Suprapubic skin (tissue), 4 donors: ENCODE measurements around the gene ARHGEF6. TPM values are rescaled to one million over a fixed set of nuclear protein-coding genes. Genes with fewer than 3 reads are reported as not detected.

ENCODE experiments used
- DNase-seq, 2 donors: peaks; one replicate each; pipeline ENCODE4 v3.0.0-alpha.2; 2019; ENCODE audit warnings: low spot score in 2 of 2
- H3K27ac ChIP-seq: fragments of 200-600 bp; sonication (generic); one replicate; pipeline ENCODE4 v1.5.1; 2019
- H3K27me3 ChIP-seq: fragments of 200-600 bp; sonication (generic); one replicate; pipeline ENCODE4 v1.5.1; 2019
- H3K36me3 ChIP-seq: fragments of 200-600 bp; sonication (generic); one replicate; pipeline ENCODE4 v1.5.1; 2019
- H3K4me1 ChIP-seq: fragments of 200-600 bp; sonication (generic); one replicate; pipeline ENCODE4 v1.5.1; 2019
- H3K4me3 ChIP-seq: fragments of 200-600 bp; sonication (generic); one replicate; pipeline ENCODE4 v1.5.1; 2019; ENCODE audit warnings: mild to moderate bottlenecking
- H3K9me3 ChIP-seq: fragments of 200-600 bp; sonication (generic); one replicate; pipeline ENCODE4 v1.5.1; 2019
- CTCF ChIP-seq, 2 donors: fragments of 200-600 bp in 1 of 2; fragments of 450-650 bp in 1 of 2; sonication (generic) in 1 of 2; IDR thresholded peaks; one replicate each; pipeline ENCODE4 v1.5.1; 2016 to 2019; ENCODE audit warnings: antibody characterized with exemption in 2 of 2, mild to moderate bottlenecking in 1 of 2, moderate library complexity in 1 of 2
- EP300 ChIP-seq: sonication (generic); formaldehyde crosslinking; IDR thresholded peaks from one replicate; pipeline ENCODE4 v1.6.1; 2017; ENCODE audit warnings: antibody characterized with exemption
- POLR2A ChIP-seq, 2 donors: fragments of 450-650 bp; IDR thresholded peaks; one replicate each; pipeline ENCODE4 v1.6.1; 2017; ENCODE audit warnings: antibody characterized with exemption in 2 of 2, mild to moderate bottlenecking in 2 of 2, moderate library complexity in 2 of 2
- POLR2AphosphoS5 ChIP-seq, 3 donors: sonication (generic); formaldehyde crosslinking; IDR thresholded peaks; one replicate each; pipeline ENCODE4 v1.6.1; 2017; ENCODE audit warnings: antibody characterized with exemption in 3 of 3
- WGBS: methylation state at CpG from one replicate; pipeline ENCODE4 v1.1.5; 2018; 5-methylcytosine and 5-hydroxymethylcytosine counted together
- total RNA-seq, 4 donors: library from RNA; depleted of rRNA; stranded (reverse); fragments of >200 nt; gene quantifications; one replicate each; pipeline ENCODE4 v1.1.0, GENCODE V29; 2016

ARHGEF6 gene
- total RNA-seq, 4 donors from 2014 or later = 5.9 to 16.9 (median 7.2) TPM

- TF ChIP-seq POLR2AphosphoS5 (IDR thresholded peaks at IDR 0.05) = no peak
- TF ChIP-seq CTCF (IDR thresholded peaks at IDR 0.05) = no peak
- no peak for TF ChIP-seq POLR2A (IDR thresholded peaks at IDR 0.05)
- no peak for TF ChIP-seq EP300
- no peaks in the 10 kb centered on the region for H3K4me1 ChIP-seq
- no peaks in the 10 kb centered on the region for H3K9me3 ChIP-seq
- no peak overlapping the region for H3K27ac ChIP-seq
- 85% methylated on average over 6 of the region's 6 CpGs for WGBS
- no peak for DNase-seq
- no peaks in the 10 kb centered on the region for H3K27me3 ChIP-seq
- no peak overlapping the region for H3K4me3 ChIP-seq
- H3K36me3 ChIP-seq = peaks cover 3% of the 10 kb centered on the region
Measured at GRCh38 chrX:136665258-136665900, 115.4 kb downstream of the ARHGEF6 start.

GRCh38 chrX:136662976-136663375 is 117.8 kb downstream of the ARHGEF6 start:
- Histone ChIP-seq H3K9me3 (no peaks in the 10 kb centered on the region), H3K4me1 (no peaks in the 10 kb centered on the region), H3K36me3 (peaks cover 3% of the 10 kb centered on the region), H3K27me3 (no peaks in the 10 kb centered on the region), H3K27ac (no peak overlapping the region), H3K4me3 (no peak overlapping the region)
- no peak for TF ChIP-seq CTCF (IDR thresholded peaks at IDR 0.05)
- no peak for TF ChIP-seq POLR2A (IDR thresholded peaks at IDR 0.05)
- TF ChIP-seq POLR2AphosphoS5 (IDR thresholded peaks at IDR 0.05) = no peak
- no peak for TF ChIP-seq EP300
- no peak for DNase-seq
- WGBS = 97% methylated on average over 1 of the region's 1 CpG

DNA sequence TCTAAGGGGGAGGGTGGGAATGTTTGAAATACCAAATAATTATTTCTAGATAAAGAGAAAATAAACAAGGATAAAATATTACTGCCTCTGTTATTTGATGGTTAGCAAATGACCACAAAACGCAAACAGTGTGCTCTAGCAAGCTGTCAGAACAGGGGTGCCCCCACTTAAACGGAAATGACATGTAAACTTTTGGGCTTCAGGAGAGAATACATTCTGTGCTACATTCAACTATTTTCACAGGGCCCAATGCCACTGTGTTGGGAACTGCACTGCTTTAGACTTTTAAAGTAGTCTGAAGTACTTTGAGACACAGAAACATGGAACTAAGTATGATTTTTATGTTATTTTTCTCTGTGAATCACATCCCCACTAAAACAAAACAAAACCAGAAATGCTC is 118.6 kb downstream of the ARHGEF6 start:
- no peaks in the 10 kb centered on the region for H3K9me3 ChIP-seq
- no peak overlapping the region for H3K27ac ChIP-seq
- 57% methylated on average over 2 of the region's 2 CpGs for WGBS
- no peaks in the 10 kb centered on the region for H3K36me3 ChIP-seq
- H3K4me1 ChIP-seq = no peaks in the 10 kb centered on the region
- no peak for TF ChIP-seq CTCF (IDR thresholded peaks at IDR 0.05)
- no peak for TF ChIP-seq EP300
- TF ChIP-seq POLR2A (IDR thresholded peaks at IDR 0.05) = no peak
- DNase-seq = no peak
- no peaks in the 10 kb centered on the region for H3K27me3 ChIP-seq
- no peak overlapping the region for H3K4me3 ChIP-seq

- H3K4me3 ChIP-seq = no peak overlapping the region
- H3K9me3 ChIP-seq = no peaks in the 10 kb centered on the region
- DNase-seq = no peak
- H3K27me3 ChIP-seq = no peaks in the 10 kb centered on the region
- H3K36me3 ChIP-seq = no peaks in the 10 kb centered on the region
- 62% methylated on average over 1 of the region's 1 CpG for WGBS
- H3K27ac ChIP-seq = no peak overlapping the region
- TF ChIP-seq POLR2AphosphoS5 (IDR thresholded peaks at IDR 0.05) = no peak
- TF ChIP-seq CTCF (IDR thresholded peaks at IDR 0.05) = no peak
- no peak for TF ChIP-seq POLR2A (IDR thresholded peaks at IDR 0.05)
- TF ChIP-seq EP300 = no peak
- H3K4me1 ChIP-seq = no peaks in the 10 kb centered on the region
Measured at GRCh38 chrX:136660896-136661295, 119.8 kb downstream of the ARHGEF6 start.

DNA sequence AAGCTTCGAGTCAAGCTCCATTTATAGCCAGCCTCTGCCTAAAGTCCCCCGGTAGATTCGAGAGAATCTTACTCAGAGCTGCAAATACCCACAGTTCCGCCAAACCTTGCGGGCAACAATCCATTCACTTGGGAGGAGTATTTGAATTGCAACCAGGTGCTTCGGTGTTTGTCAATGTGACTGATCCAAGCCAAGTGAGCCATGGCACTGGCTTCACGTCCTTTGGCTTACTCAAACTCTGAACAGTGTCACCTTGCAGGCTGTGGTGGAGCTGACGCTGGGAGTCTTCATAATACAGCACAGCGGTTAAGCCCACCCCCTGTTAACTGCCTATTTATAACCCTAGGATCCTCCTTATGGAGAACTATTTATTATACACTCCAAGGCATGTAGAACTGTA is 121.6 kb downstream of the ARHGEF6 start:
- Histone ChIP-seq H3K9me3 (no peaks in the 10 kb centered on the region), H3K4me1 (no peaks in the 10 kb centered on the region), H3K27me3 (no peaks in the 10 kb centered on the region), H3K4me3 (no peak overlapping the region), H3K27ac (no peak overlapping the region), H3K36me3 (no peaks in the 10 kb centered on the region)
- TF ChIP-seq EP300 = no peak
- no peak for TF ChIP-seq CTCF (IDR thresholded peaks at IDR 0.05)
- no peak for TF ChIP-seq POLR2A (IDR thresholded peaks at IDR 0.05)
- no peak for TF ChIP-seq POLR2AphosphoS5 (IDR thresholded peaks at IDR 0.05)
- 72% methylated on average over 9 of the region's 9 CpGs for WGBS
- no peak for DNase-seq
